Mucosa of descending colon (tissue), 3 donors: ENCODE measurements around the gene SEPTIN10. TPM values are rescaled to one million over a fixed set of nuclear protein-coding genes. Genes with fewer than 3 reads are reported as not detected.

ENCODE experiments used
- ATAC-seq: fragments of 200-7000 bp; cut with Tn5 transposase; one replicate; pipeline ENCODE4 v1.9.1; 2020; ENCODE audit warnings: mild to moderate bottlenecking, moderate library complexity
- DNase-seq, 3 donors: peaks; one replicate each; pipeline ENCODE4 v3.0.0-alpha.2; 2020
- H3K36me3 ChIP-seq: fragments of 200-600 bp; one replicate; pipeline ENCODE4 v1.8.0; 2021; ENCODE audit warnings: low read depth, mild to moderate bottlenecking
- H3K4me1 ChIP-seq: fragments of 200-600 bp; one replicate; pipeline ENCODE4 v1.8.0; 2021; ENCODE audit warnings: low read depth, mild to moderate bottlenecking
- H3K4me3 ChIP-seq: fragments of 200-600 bp; one replicate; pipeline ENCODE4 v1.8.0; 2021; ENCODE audit warnings: mild to moderate bottlenecking
- H3K9me3 ChIP-seq: fragments of 200-600 bp; one replicate; pipeline ENCODE4 v1.8.0; 2021; ENCODE audit warnings: mild to moderate bottlenecking
- CTCF ChIP-seq: fragments of 200-600 bp; IDR thresholded peaks from one replicate; pipeline ENCODE4 v1.8.0; 2022; ENCODE audit warnings: antibody characterized with exemption, mild to moderate bottlenecking
- intact Hi-C, 2 donors: fragments of 100-400 bp; cut with DNase I in 1 of 2; cut with micrococcal nuclease in 1 of 2; formaldehyde crosslinking; loops; one replicate each; pipeline versions ENCODE4 v1.11.0 to v1.11.1; 2022; cut with DNase I, micrococcal nuclease
- total RNA-seq, 3 donors: library from RNA; stranded (reverse); fragmentation: NEBNext Ultra II Directional in 2 of 3; extraction: Animal tissue kit (Norgen Biotek cat#: 25700) in 2 of 3; gene quantifications; one replicate each; pipeline versions ENCODE4 v1.2.1 to v1.2.4, GENCODE V29; 2021 to 2023
- donor health status: DM: no; HTN: no; CAD: no; lungs with moderate emphysema.
- donor health status: DM: no; HTN: no; CAD: no.
- donor health status: DM: no; HTN: yes; CAD: no.

SEPTIN10 gene
- total RNA-seq, 3 donors from 2014 or later: 79.3 to 112 (median 84.1) TPM

- H3K36me3 ChIP-seq: no peaks in the 10 kb centered on the region
- intact Hi-C loops: loop anchor here in 1 of 2 donors (10.0 kb wide), 1 partner anchor 167 kb away; no protein-coding TSS in a partner anchor
- H3K4me1 ChIP-seq: no peaks in the 10 kb centered on the region
- ATAC-seq: no peak
- DNase-seq: no peak
- H3K9me3 ChIP-seq: no peaks in the 10 kb centered on the region
- H3K4me3 ChIP-seq: no peak overlapping the region
- TF ChIP-seq CTCF: no peak
These were observed 56.5 kb downstream of the SEPTIN10 start for GRCh38 chr2:109557309-109557708.

GRCh38 chr2:109555346-109555900 is 58.3 kb downstream of the SEPTIN10 start:
- no peak for TF ChIP-seq CTCF
- no peaks in the 10 kb centered on the region for H3K36me3 ChIP-seq
- H3K4me3 ChIP-seq: no peak overlapping the region
- ATAC-seq (no peak), DNase-seq (no peak)
- intact Hi-C loops: loop anchor here in 1 of 2 donors (10.0 kb wide), 1 partner anchor 169 kb away; no protein-coding TSS in a partner anchor
- no peaks in the 10 kb centered on the region for H3K4me1 ChIP-seq
- H3K9me3 ChIP-seq: no peaks in the 10 kb centered on the region

GRCh38 chr2:109554758-109555157 is 59.0 kb downstream of the SEPTIN10 start:
- H3K4me3 ChIP-seq: no peak overlapping the region
- intact Hi-C loops: loop anchor here in 1 of 2 donors (10.0 kb wide), 1 partner anchor 170 kb away; no protein-coding TSS in a partner anchor
- no peak for TF ChIP-seq CTCF
- H3K9me3 ChIP-seq: no peaks in the 10 kb centered on the region
- no peaks in the 10 kb centered on the region for H3K4me1 ChIP-seq
- DNase-seq (no peak), ATAC-seq (no peak)
- no peaks in the 10 kb centered on the region for H3K36me3 ChIP-seq

GRCh38 chr2:109549016-109549590 is 64.7 kb downstream of the SEPTIN10 start:
- no peak for DNase-seq

GRCh38 chr2:109547280-109547679 is 66.5 kb downstream of the SEPTIN10 start:
- no peak for DNase-seq
- Histone ChIP-seq H3K4me3 (no peak overlapping the region), H3K9me3 (no peaks in the 10 kb centered on the region), H3K36me3 (no peaks in the 10 kb centered on the region), H3K4me1 (no peaks in the 10 kb centered on the region)
- intact Hi-C loops: loop anchor here in 1 of 2 donors (5.0 kb wide), 1 partner anchor 170 kb away; no protein-coding TSS in a partner anchor
- TF ChIP-seq CTCF: no peak
- ATAC-seq: no peak

More at GRCh38 chr2:109549016-109549590, 64.7 kb downstream of the SEPTIN10 start:
- no peaks in the 10 kb centered on the region for H3K36me3 ChIP-seq
- TF ChIP-seq CTCF: no peak
- intact Hi-C loops: loop anchor here in 1 of 2 donors (5.0 kb wide), 1 partner anchor 168 kb away; no protein-coding TSS in a partner anchor
- no peaks in the 10 kb centered on the region for H3K9me3 ChIP-seq
- no peaks in the 10 kb centered on the region for H3K4me1 ChIP-seq
- ATAC-seq: no peak
- H3K4me3 ChIP-seq: no peak overlapping the region
